DMS153 (cell line): Measurements from ENCODE around the gene SHPK.

Experiments
- DNase-seq: peaks from one replicate; lab custom pipeline; 2025; lab: John Stamatoyannopoulos, UW

SHPK gene

GRCh38 chr17:3659541-3660111, 23.6 kb upstream of the SHPK start:
- DNase-seq: no peak

GRCh38 chr17:3658784-3659449, 22.9 kb upstream of the SHPK start:
- no peak for DNase-seq

- no peak for DNase-seq
Measured at GRCh38 chr17:3657874-3658783, 22.1 kb upstream of the SHPK start.

GRCh38 chr17:3657588-3657869, 21.5 kb upstream of the SHPK start:
- DNase-seq: no peak

GRCh38 chr17:3656755-3657587, 20.9 kb upstream of the SHPK start:
- no peak for DNase-seq

- no peak for DNase-seq
Measured at GRCh38 chr17:3656353-3656752, 20.3 kb upstream of the SHPK start.

- no peak for DNase-seq
Measured at GRCh38 chr17:3655766-3656165, 19.7 kb upstream of the SHPK start.

- no peak for DNase-seq
Measured at GRCh38 chr17:3647769-3648555, 11.9 kb upstream of the SHPK start.

GRCh38 chr17:3647251-3647650, 11.2 kb upstream of the SHPK start:
- DNase-seq: no peak

- no peak for DNase-seq
Measured at GRCh38 chr17:3645310-3645709, 9.3 kb upstream of the SHPK start.

GRCh38 chr17:3643889-3644349, 7.9 kb upstream of the SHPK start:
- DNase-seq: no peak

GRCh38 chr17:3641717-3642486, 5.9 kb upstream of the SHPK start:
- no peak for DNase-seq

- no peak for DNase-seq
Measured at GRCh38 chr17:3641014-3641413, 5.0 kb upstream of the SHPK start.

- DNase-seq: no peak
Measured at GRCh38 chr17:3639981-3640596, 4.0 kb upstream of the SHPK start.

GRCh38 chr17:3636908-3637373, 891 bp upstream of the SHPK start:
- no peak for DNase-seq

GRCh38 chr17:3635474-3636153, 436 bp downstream of the SHPK start:
- DNase-seq: no peak

GRCh38 chr17:3632287-3632686, 3.8 kb downstream of the SHPK start:
- no peak for DNase-seq

GRCh38 chr17:3630781-3631180, 5.3 kb downstream of the SHPK start:
- DNase-seq: no peak

- DNase-seq: no peak
Measured at GRCh38 chr17:3627769-3628167, 8.3 kb downstream of the SHPK start.
